Smooth muscle cell (in vitro differentiated cells): ENCODE data around the gene FAM241B. TPM values are rescaled to one million over a fixed set of nuclear protein-coding genes. Genes with fewer than 3 reads are reported as not detected.

Experiments used
- DNase-seq: peaks from one replicate; lab custom pipeline; 2025; ENCODE audit not compliant: unreplicated experiment; lab: John Stamatoyannopoulos, UW
- H2AFZ ChIP-seq: fragments of 200-600 bp; sonication (generic); 2 replicates; pipeline ENCODE4 v1.6.0; 2016; ENCODE audit warnings: antibody characterized with exemption, low read depth, mild to moderate bottlenecking
- H3F3A ChIP-seq: fragments of 200-600 bp; sonication (generic); 2 replicates; pipeline ENCODE4 v1.6.0; 2017; ENCODE audit warnings: antibody characterized with exemption, low read depth
- H3K27ac ChIP-seq: fragments of 200-600 bp; sonication (generic); 2 replicates; pipeline ENCODE4 v1.5.1; 2016; ENCODE audit warnings: low read depth, mild to moderate bottlenecking
- H3K27me3 ChIP-seq: fragments of 200-600 bp; sonication (generic); 2 replicates; pipeline ENCODE4 v1.6.1; 2016; ENCODE audit warnings: low read depth, mild to moderate bottlenecking
- H3K36me3 ChIP-seq: fragments of 200-600 bp; sonication (generic); 2 replicates; pipeline ENCODE4 v1.5.1; 2016; ENCODE audit warnings: low read depth
- H3K4me1 ChIP-seq: fragments of 200-600 bp; sonication (generic); 2 replicates; pipeline ENCODE4 v1.5.1; 2016; ENCODE audit warnings: low read depth
- H3K4me2 ChIP-seq: fragments of 200-600 bp; sonication (generic); 2 replicates; pipeline ENCODE4 v1.6.0; 2016; ENCODE audit warnings: mild to moderate bottlenecking
- H3K4me3 ChIP-seq: fragments of 200-600 bp; sonication (generic); 2 replicates; pipeline ENCODE4 v1.5.1; 2016; ENCODE audit warnings: mild to moderate bottlenecking
- H3K79me2 ChIP-seq: fragments of 200-600 bp; sonication (generic); 2 replicates; pipeline ENCODE4 v1.6.0; 2016; ENCODE audit warnings: low read depth, mild to moderate bottlenecking
- H3K9ac ChIP-seq: fragments of 200-600 bp; sonication (generic); 2 replicates; pipeline ENCODE4 v1.6.0; 2016; ENCODE audit warnings: low read depth
- H3K9me3 ChIP-seq: fragments of 200-600 bp; sonication (generic); replicated peaks from 2 replicates; pipeline ENCODE4 v1.5.1; 2016; ENCODE audit warnings: low read depth
- H4K20me1 ChIP-seq: fragments of 200-600 bp; sonication (generic); 2 replicates; pipeline ENCODE4 v1.6.0; 2016; ENCODE audit warnings: low read depth
- WGBS: methylation state at CpG from one replicate; pipeline ENCODE4 v1.1.7; 2016; ENCODE audit warnings: low lambda C conversion rate; 5-methylcytosine and 5-hydroxymethylcytosine counted together
- polyA plus RNA-seq: library from polyadenylated mRNA; unstranded; fragments of >200 nt; fragmentation: Nextera tagmentation; extraction: Ambion mirVana; gene quantifications from 2 replicates; pipeline ENCODE4 v1.2.1, GENCODE V29; 2016
- total RNA-seq: library from RNA; depleted of rRNA; stranded (reverse); fragments of >200 nt; gene quantifications from 2 replicates; pipeline ENCODE4 v1.2.3, GENCODE V29; 2014
- TF ChIP-seq, protein P1 (sequence below): fragments of 200-600 bp; sonication (generic); IDR thresholded peaks from 2 replicates; pipeline ENCODE4 v1.5.1; 2017; ENCODE audit warnings: borderline replicate concordance, mild to moderate bottlenecking, antibody characterized with exemption; ENCODE audit not compliant: insufficient read depth, poor library complexity, severe bottlenecking

FAM241B gene
- total and polyA plus RNA-seq, 2 experiments from 2014 or later, result 4.1 to 8.0 TPM

DNA sequence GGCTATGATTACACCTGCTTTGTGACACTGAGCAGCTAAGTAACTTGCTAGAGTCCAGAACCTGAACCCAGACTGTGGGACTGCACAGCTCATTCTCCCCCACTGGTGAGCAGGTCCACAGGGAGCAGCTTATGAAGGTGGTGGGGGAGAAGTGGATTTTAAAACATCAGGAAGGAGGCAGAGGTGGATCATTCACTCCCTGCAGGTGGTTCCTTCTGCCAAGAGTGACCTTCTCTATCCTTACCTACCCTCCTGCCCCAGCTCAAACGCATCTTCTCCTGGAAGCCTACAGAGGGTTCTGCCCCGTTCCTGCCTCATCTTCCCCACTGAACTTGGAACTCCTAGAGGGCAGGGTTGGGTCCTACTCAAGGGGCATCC lies 539 bp upstream of the FAM241B start:
- no peaks in the 10 kb centered on the region for H3F3A ChIP-seq
- H3K4me1 ChIP-seq, result peaks cover 3% of the 10 kb centered on the region
- no peaks in the 10 kb centered on the region for H3K79me2 ChIP-seq
- no peaks in the 10 kb centered on the region for H4K20me1 ChIP-seq
- peak overlapping the region; percentile 69 for H3K4me3 ChIP-seq
- peak overlapping the region; percentile 84 for H2AFZ ChIP-seq
- peak overlapping the region; percentile 95 for H3K4me2 ChIP-seq
- no peak overlapping the region for H3K27ac ChIP-seq
- no peaks in the 10 kb centered on the region for H3K9me3 ChIP-seq
- H3K36me3 ChIP-seq, result no peaks in the 10 kb centered on the region
- 82% methylated on average over 2 of the region's 2 CpGs for WGBS
- TF ChIP-seq, protein P1, sequence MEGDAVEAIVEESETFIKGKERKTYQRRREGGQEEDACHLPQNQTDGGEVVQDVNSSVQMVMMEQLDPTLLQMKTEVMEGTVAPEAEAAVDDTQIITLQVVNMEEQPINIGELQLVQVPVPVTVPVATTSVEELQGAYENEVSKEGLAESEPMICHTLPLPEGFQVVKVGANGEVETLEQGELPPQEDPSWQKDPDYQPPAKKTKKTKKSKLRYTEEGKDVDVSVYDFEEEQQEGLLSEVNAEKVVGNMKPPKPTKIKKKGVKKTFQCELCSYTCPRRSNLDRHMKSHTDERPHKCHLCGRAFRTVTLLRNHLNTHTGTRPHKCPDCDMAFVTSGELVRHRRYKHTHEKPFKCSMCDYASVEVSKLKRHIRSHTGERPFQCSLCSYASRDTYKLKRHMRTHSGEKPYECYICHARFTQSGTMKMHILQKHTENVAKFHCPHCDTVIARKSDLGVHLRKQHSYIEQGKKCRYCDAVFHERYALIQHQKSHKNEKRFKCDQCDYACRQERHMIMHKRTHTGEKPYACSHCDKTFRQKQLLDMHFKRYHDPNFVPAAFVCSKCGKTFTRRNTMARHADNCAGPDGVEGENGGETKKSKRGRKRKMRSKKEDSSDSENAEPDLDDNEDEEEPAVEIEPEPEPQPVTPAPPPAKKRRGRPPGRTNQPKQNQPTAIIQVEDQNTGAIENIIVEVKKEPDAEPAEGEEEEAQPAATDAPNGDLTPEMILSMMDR, result no peak
- no peak for DNase-seq
- no peak overlapping the region for H3K9ac ChIP-seq
- peaks cover 33% of the 10 kb centered on the region for H3K27me3 ChIP-seq

GRCh38 chr10:69630651-69631400 lies 779 bp downstream of the FAM241B start:
- Histone ChIP-seq H3K27ac (no peak overlapping the region), H3K4me2 (peak overlapping the region; percentile 95), H3F3A (no peaks in the 10 kb centered on the region), H3K4me3 (peak overlapping the region; percentile 69), H3K4me1 (peaks cover 3% of the 10 kb centered on the region), H3K36me3 (no peaks in the 10 kb centered on the region), H3K79me2 (no peaks in the 10 kb centered on the region), H4K20me1 (no peaks in the 10 kb centered on the region), H3K27me3 (peaks cover 33% of the 10 kb centered on the region), H2AFZ (peak overlapping the region; percentile 84), H3K9ac (peak overlapping the region; percentile 22), H3K9me3 (no peaks in the 10 kb centered on the region)
- 50% methylated on average over 24 of the region's 24 CpGs for WGBS
- no peak for DNase-seq
- TF ChIP-seq, protein P1, result no peak

- Histone ChIP-seq H3K79me2 (no peaks in the 10 kb centered on the region), H3K4me1 (peaks cover 3% of the 10 kb centered on the region), H2AFZ (no peak overlapping the region), H3K4me3 (no peak overlapping the region), H3K27me3 (peaks cover 33% of the 10 kb centered on the region), H4K20me1 (no peaks in the 10 kb centered on the region), H3K9ac (no peak overlapping the region), H3K27ac (no peak overlapping the region), H3K36me3 (no peaks in the 10 kb centered on the region), H3K9me3 (no peaks in the 10 kb centered on the region), H3K4me2 (no peak overlapping the region), H3F3A (no peaks in the 10 kb centered on the region)
- TF ChIP-seq, protein P1, result no peak
- no peak for DNase-seq
- WGBS, result 91% methylated on average over 7 of the region's 7 CpGs
Observed at GRCh38 chr10:69631566-69631965, 1.5 kb downstream of the FAM241B start.
